ENCODE data around the gene HOXB2.
A peak's percentile ranks its signal among the peaks of the same experiment; 100 is the strongest.

Gene HOXB2

DNA sequence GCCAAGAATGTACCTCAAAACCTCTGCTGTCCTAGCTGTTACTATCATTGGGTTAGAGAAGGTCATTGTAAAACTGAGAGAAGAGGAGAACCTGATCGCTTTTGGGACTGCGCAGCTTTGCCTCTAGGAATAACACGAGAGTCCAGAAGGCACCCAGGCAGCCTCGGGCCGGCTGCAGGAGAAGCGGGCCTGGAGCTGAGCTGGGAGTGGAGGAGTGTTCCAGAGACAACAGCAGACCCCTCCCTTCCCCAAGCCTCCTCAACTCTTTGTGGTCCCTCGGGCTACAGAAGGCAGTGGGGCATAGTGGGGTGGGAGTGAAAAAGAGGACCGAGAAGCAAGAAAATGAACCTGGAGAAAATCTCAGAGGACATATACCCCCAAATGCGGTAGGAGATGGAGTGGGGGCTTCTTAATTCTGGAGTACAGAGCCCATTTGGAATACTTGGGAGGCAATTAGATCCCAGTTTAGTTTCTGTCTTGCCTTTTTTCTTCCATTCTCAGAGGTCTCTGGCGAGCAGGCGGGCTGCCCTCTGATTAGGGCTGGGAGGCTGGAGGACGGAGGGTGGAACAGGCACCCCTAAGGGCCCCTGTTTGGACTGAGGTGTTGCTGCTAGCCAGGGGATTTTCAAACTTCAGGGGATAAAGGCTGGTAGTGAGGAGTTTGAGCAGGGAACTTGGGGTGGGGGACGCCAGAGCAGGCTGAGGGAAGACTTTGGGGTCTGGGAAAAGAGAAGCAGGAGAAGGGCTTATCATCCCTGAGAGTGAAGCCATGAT lies 13.3 kb upstream of the HOXB2 start:
- H3K4me3 ChIP-seq (ENCODE audit: severe bottlenecking): no peak overlapping the region
- DNase-seq (ENCODE audit: low spot score) (no peak), ATAC-seq (ENCODE audit: low read depth) (no peak)
- TF ChIP-seq, protein P1, sequence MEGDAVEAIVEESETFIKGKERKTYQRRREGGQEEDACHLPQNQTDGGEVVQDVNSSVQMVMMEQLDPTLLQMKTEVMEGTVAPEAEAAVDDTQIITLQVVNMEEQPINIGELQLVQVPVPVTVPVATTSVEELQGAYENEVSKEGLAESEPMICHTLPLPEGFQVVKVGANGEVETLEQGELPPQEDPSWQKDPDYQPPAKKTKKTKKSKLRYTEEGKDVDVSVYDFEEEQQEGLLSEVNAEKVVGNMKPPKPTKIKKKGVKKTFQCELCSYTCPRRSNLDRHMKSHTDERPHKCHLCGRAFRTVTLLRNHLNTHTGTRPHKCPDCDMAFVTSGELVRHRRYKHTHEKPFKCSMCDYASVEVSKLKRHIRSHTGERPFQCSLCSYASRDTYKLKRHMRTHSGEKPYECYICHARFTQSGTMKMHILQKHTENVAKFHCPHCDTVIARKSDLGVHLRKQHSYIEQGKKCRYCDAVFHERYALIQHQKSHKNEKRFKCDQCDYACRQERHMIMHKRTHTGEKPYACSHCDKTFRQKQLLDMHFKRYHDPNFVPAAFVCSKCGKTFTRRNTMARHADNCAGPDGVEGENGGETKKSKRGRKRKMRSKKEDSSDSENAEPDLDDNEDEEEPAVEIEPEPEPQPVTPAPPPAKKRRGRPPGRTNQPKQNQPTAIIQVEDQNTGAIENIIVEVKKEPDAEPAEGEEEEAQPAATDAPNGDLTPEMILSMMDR (IDR thresholded peaks at IDR 0.05; ENCODE audit: poor library complexity, severe bottlenecking): no peak
- H3K4me1 ChIP-seq (ENCODE audit: insufficient read depth, poor library complexity, severe bottlenecking): peaks cover 15% of the 10 kb centered on the region
- no peaks in the 10 kb centered on the region for H3K27me3 ChIP-seq (ENCODE audit: insufficient read depth, poor library complexity, severe bottlenecking)
- H3K36me3 ChIP-seq (ENCODE audit: low read depth): peaks cover 6% of the 10 kb centered on the region; the same call in 1 of the 2 replicates
- no peaks in the 10 kb centered on the region for H3K9me3 ChIP-seq (ENCODE audit: severe bottlenecking)
- H3K27ac ChIP-seq (ENCODE audit: poor library complexity, severe bottlenecking): no peak overlapping the region

DNA sequence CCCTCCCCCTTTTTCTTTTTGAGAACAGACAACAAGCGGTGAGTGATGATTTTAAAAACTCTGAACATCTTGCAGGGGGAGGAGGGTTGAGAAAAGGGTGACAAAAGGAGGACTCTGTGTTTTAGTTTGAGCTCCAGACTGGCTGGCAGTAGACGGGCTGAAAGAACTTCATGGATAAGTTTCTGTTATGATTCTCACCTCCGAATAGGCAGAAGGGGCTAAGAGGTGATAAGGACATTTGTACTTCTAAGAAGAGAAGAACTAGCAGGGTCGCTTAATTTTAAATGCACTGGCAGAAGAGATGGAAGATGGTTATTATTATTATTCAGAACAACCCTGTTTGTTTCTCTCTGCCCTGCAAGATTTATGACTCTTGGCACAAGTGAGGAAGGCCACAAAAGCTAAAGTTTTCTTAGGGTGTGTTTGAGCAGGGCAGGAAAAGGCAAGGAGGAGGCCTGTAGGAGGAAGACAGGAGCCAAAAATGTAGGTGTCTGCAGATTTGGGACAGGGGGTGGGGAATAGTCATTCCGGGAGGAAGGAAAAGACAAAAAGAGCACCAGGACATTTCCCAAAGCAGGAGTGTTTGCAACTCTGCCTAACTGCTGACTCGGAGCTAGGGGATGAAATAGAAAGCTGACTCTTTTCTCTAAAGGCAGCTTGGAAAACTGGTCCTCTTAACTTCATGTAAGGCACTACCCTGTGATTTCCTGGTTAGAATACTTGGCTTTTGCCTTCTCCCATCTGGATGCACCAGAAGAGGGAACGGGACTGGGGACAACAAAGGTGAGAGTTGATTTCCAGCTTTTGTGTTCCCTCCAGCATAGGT lies 11.9 kb upstream of the HOXB2 start:
- peak overlapping the region; percentile 17 for H3K27ac ChIP-seq (ENCODE audit: poor library complexity, severe bottlenecking)
- H3K36me3 ChIP-seq (ENCODE audit: low read depth): 0 out of 2 replicates have a peak, but pooled peaks cover 3% of the 10 kb centered on the region
- H3K4me1 ChIP-seq (ENCODE audit: insufficient read depth, poor library complexity, severe bottlenecking): peaks cover 15% of the 10 kb centered on the region
- ATAC-seq (ENCODE audit: low read depth) (no peak), DNase-seq (ENCODE audit: low spot score) (no peak)
- no peak overlapping the region for H3K4me3 ChIP-seq (ENCODE audit: severe bottlenecking)
- TF ChIP-seq, protein P1 (IDR thresholded peaks at IDR 0.05; ENCODE audit: poor library complexity, severe bottlenecking): no peak
- no peaks in the 10 kb centered on the region for H3K9me3 ChIP-seq (ENCODE audit: severe bottlenecking)
- H3K27me3 ChIP-seq (ENCODE audit: insufficient read depth, poor library complexity, severe bottlenecking): no peaks in the 10 kb centered on the region

DNA sequence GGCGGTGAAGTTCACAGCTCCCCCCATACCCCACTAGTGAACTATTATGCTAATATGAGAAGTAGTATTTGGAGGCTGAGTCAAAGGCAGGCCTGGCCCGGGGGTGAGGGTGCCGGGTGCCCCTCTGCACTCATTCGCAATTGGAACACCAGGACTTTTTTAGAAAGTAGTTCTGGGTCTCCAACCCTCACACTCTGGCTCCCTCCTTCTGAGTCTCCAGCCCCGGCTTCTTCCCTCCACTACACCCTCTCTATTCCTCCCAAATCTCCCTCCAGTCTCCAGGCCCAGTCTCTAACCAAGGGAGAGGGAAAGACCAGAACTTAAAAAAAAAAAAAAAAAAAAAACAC lies 11.3 kb upstream of the HOXB2 start:
- Histone ChIP-seq H3K36me3 (ENCODE audit: low read depth) (0 out of 2 replicates have a peak, but pooled peaks cover 3% of the 10 kb centered on the region), H3K27me3 (ENCODE audit: insufficient read depth, poor library complexity, severe bottlenecking) (no peaks in the 10 kb centered on the region), H3K4me3 (ENCODE audit: severe bottlenecking) (no peak overlapping the region), H3K27ac (ENCODE audit: poor library complexity, severe bottlenecking) (no peak overlapping the region), H3K4me1 (ENCODE audit: insufficient read depth, poor library complexity, severe bottlenecking) (peaks cover 15% of the 10 kb centered on the region), H3K9me3 (ENCODE audit: severe bottlenecking) (no peaks in the 10 kb centered on the region)
- TF ChIP-seq, protein P1 (IDR thresholded peaks at IDR 0.05; ENCODE audit: poor library complexity, severe bottlenecking): no peak
- DNase-seq (ENCODE audit: low spot score) (no peak), ATAC-seq (ENCODE audit: low read depth) (no peak)

DNA sequence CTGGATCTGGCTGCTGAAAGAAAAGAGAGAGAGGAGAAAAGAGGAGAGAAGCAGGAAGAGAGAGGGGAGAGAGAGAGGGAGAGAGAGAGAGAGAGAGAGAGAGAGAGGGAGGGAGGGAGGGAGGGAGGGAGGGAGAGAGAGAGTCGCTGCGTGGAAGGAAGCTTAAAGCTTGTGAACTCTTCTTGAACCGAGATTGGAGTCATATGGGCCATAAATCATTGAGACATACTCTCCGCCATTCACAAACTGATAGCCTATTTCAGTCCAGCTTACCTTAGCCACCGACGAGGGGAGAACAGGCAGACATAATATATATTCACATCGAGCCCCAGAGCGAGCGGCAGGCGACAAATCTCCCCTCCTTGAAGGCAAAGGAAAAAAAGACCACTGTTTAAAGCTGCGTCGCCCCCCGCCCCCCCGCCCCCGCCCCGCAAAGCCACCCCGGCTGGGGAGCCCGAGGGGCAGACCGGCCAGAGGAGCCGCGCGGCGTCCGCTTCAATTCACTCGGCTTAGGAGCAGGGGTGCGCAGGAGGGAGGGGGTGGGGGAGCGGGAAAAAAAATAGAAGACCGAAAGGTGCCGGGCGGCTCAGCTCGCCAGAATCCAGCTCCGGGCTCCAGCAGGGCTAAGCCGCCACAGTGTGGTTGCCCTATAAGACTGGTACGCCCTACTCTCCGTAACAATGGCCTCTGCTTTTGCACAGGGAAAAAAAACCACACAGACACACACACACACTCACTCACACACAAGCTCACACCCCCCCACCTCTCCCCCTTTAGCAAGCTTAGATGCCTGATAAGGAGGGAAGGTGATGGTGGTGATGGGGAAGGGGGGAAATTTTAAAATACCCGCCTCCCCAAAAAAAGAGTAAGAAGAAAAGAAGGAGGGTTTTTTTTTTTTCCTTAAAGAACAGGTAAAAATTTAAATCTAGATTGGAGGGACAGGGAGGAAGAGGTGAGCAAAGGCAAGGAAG lies 10.6 kb upstream of the HOXB2 start:
- peaks cover 5% of the 10 kb centered on the region; the same call in 1 of the 2 replicates for H3K36me3 ChIP-seq (ENCODE audit: low read depth)
- ATAC-seq (ENCODE audit: low read depth) (peak; percentile 54), DNase-seq (ENCODE audit: low spot score) (no peak)
- H3K4me3 ChIP-seq (ENCODE audit: severe bottlenecking): peak overlapping the region; percentile 31
- H3K27me3 ChIP-seq (ENCODE audit: insufficient read depth, poor library complexity, severe bottlenecking): no peaks in the 10 kb centered on the region
- peaks cover 15% of the 10 kb centered on the region for H3K4me1 ChIP-seq (ENCODE audit: insufficient read depth, poor library complexity, severe bottlenecking)
- peak overlapping the region; percentile 36 for H3K27ac ChIP-seq (ENCODE audit: poor library complexity, severe bottlenecking)
- H3K9me3 ChIP-seq (ENCODE audit: severe bottlenecking): no peaks in the 10 kb centered on the region
- TF ChIP-seq, protein P1 (IDR thresholded peaks at IDR 0.05; ENCODE audit: poor library complexity, severe bottlenecking): no peak
